GM23248 (cell line): ENCODE measurements around the gene THOC1. TPM values are rescaled to one million over a fixed set of nuclear protein-coding genes. Genes with fewer than 3 reads are reported as not detected.

Experiments
- DNase-seq: peaks from one replicate; pipeline ENCODE4 v3.0.0-alpha.2; 2015
- H2AFZ ChIP-seq: fragments of 200-600 bp; sonication (generic); 2 replicates; pipeline ENCODE4 v1.6.1; 2016; ENCODE audit warnings: antibody characterized with exemption
- H3F3A ChIP-seq: fragments of 200-600 bp; sonication (generic); 2 replicates; pipeline ENCODE4 v1.6.1; 2016; ENCODE audit warnings: mild to moderate bottlenecking, antibody characterized with exemption, mixed run types; ENCODE audit not compliant: insufficient read depth
- H3K27ac ChIP-seq: fragments of 200-600 bp; sonication (generic); 2 replicates; pipeline ENCODE4 v1.5.1; 2016; ENCODE audit warnings: mild to moderate bottlenecking
- H3K27me3 ChIP-seq: fragments of 200-600 bp; sonication (generic); replicated peaks from 2 replicates; pipeline ENCODE4 v1.6.1; 2016; ENCODE audit warnings: mild to moderate bottlenecking; ENCODE audit not compliant: insufficient read depth
- H3K36me3 ChIP-seq: fragments of 200-600 bp; sonication (generic); 2 replicates; pipeline ENCODE4 v1.6.1; 2016; ENCODE audit warnings: low read depth, mild to moderate bottlenecking
- H3K4me1 ChIP-seq: fragments of 200-600 bp; sonication (generic); 2 replicates; pipeline ENCODE4 v1.6.1; 2016; ENCODE audit warnings: mild to moderate bottlenecking; ENCODE audit not compliant: insufficient read depth
- H3K4me2 ChIP-seq: fragments of 200-600 bp; sonication (generic); one replicate; pipeline ENCODE4 v1.6.1; 2016; ENCODE audit warnings: mild to moderate bottlenecking; ENCODE audit not compliant: unreplicated experiment
- H3K4me3 ChIP-seq: fragments of 200-600 bp; sonication (generic); 2 replicates; pipeline ENCODE4 v1.5.1; 2016; ENCODE audit warnings: mild to moderate bottlenecking
- H3K79me2 ChIP-seq: fragments of 200-600 bp; sonication (generic); 2 replicates; pipeline ENCODE4 v1.6.1; 2016; ENCODE audit warnings: mild to moderate bottlenecking; ENCODE audit not compliant: insufficient read depth
- H3K9ac ChIP-seq: fragments of 200-600 bp; sonication (generic); 2 replicates; pipeline ENCODE4 v1.6.1; 2016; ENCODE audit warnings: mild to moderate bottlenecking
- H3K9me2 ChIP-seq: fragments of 200-600 bp; sonication (generic); 2 replicates; pipeline ENCODE4 v1.6.1; 2016; ENCODE audit warnings: mixed run types, mild to moderate bottlenecking, moderate library complexity; ENCODE audit not compliant: insufficient read depth
- H3K9me3 ChIP-seq: fragments of 200-600 bp; sonication (generic); one replicate; pipeline ENCODE4 v1.6.1; 2017; ENCODE audit warnings: low read depth
- H4K20me1 ChIP-seq: fragments of 200-600 bp; sonication (generic); 2 replicates; pipeline ENCODE4 v1.6.0; 2016; ENCODE audit not compliant: insufficient read depth
- EZH2 ChIP-seq: fragments of 200-600 bp; sonication (generic); IDR thresholded peaks from 2 replicates; pipeline ENCODE4 v1.6.1; 2018; ENCODE audit warnings: antibody characterized with exemption, mild to moderate bottlenecking; ENCODE audit not compliant: insufficient read depth, poor library complexity, severe bottlenecking
- EZH2phosphoT487 ChIP-seq: fragments of 200-600 bp; sonication (generic); IDR thresholded peaks from 2 replicates; pipeline ENCODE4 v1.6.1; 2018; ENCODE audit warnings: antibody characterized with exemption, moderate library complexity, mild to moderate bottlenecking, low read depth; ENCODE audit not compliant: insufficient read depth
- WGBS, 2 experiments: methylation state at CpG; one replicate each; pipeline ENCODE4 v1.1.6; 2015 to 2017; ENCODE audit warnings: low lambda C conversion rate in 2 of 2, low coverage in 1 of 2; ENCODE audit errors: missing lambda C conversion rate in 2 of 2; 5-methylcytosine and 5-hydroxymethylcytosine counted together
- in situ Hi-C: fragments of 300-500 bp; cut with MboI; formaldehyde crosslinking; loops from 2 replicates; pipeline ENCODE4 v1.15.0; 2020
- polyA plus RNA-seq: library from polyadenylated mRNA; unstranded; fragments of >200 nt; fragmentation: Nextera tagmentation; extraction: Ambion mirVana; gene quantifications from 2 replicates; pipeline ENCODE4 v1.2.1, GENCODE V29; 2016
- total RNA-seq: library from RNA; depleted of rRNA; stranded (reverse); fragments of >200 nt; shearing (Covaris generic); gene quantifications from 2 replicates; pipeline ENCODE4 v1.2.3, GENCODE V29; 2014

Gene THOC1
- total and polyA plus RNA-seq, 2 experiments from 2014 or later, result 23.2 to 28.3 TPM

- in situ Hi-C loops, result no loop called here
- no peak for DNase-seq
- Histone ChIP-seq H3K27ac (no peak overlapping the region), H3K9me3 (no peaks in the 10 kb centered on the region), H3K79me2 (no peaks in the 10 kb centered on the region), H3F3A (peaks cover 22% of the 10 kb centered on the region; the same call in 1 of the 2 replicates), H3K4me3 (no peak overlapping the region), H2AFZ (no peak overlapping the region), H3K36me3 (peaks cover 50% of the 10 kb centered on the region), H3K9me2 (no peaks in the 10 kb centered on the region), H3K9ac (no peak overlapping the region), H4K20me1 (no peaks in the 10 kb centered on the region), H3K4me2 (no peak overlapping the region), H3K27me3 (no peaks in the 10 kb centered on the region), H3K4me1 (no peaks in the 10 kb centered on the region)
- TF ChIP-seq EZH2 (no peak), EZH2phosphoT487 (no peak)
Measured at GRCh38 chr18:220708-221107, 47.1 kb downstream of the THOC1 start.

DNA sequence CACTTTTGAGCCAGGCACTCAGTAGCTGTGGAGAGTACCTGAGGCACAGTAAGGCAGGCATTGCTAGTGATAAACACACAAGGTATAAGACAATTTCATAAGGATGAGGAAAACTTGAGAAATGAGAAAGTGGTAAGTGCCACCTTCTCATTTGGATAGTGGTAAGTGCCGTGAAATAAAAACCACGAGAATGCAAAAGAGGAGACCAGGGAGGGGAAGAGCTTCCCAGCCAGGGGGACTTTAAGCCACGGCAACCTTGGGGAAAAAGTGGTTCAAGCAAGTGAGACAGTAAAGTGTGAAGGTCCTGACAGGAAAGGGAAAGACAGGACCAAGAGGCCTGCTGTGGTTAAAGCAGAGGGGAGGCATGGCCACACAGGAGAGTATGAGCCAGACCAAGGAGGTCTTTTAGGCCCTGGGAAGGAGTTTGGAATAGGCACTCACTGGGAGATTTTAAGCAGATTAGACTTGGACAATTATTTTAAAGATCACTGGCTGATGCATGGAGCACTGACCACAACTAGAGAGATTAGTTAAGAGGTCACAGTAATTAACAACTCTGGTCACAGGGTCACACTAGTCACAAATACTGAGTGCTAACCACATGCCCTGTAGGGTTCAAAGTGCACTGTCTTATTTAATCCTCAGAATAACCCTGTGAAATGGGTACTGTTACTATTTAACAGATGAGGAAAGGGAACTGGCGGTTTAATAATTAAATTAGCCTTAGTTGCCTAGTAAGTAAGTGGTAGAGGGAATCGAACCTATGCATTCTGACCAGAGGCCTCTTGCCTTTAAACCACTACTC, 50.1 kb downstream of the THOC1 start:
- in situ Hi-C loops, result no loop called here
- Histone ChIP-seq H3K79me2 (no peaks in the 10 kb centered on the region), H3K4me3 (no peak overlapping the region), H3K36me3 (peaks cover 50% of the 10 kb centered on the region), H3K27me3 (no peaks in the 10 kb centered on the region), H3K9me3 (no peaks in the 10 kb centered on the region), H3K27ac (no peak overlapping the region), H3K9me2 (no peaks in the 10 kb centered on the region), H4K20me1 (no peaks in the 10 kb centered on the region), H3K4me2 (no peak overlapping the region), H2AFZ (no peak overlapping the region), H3F3A (peaks cover 29% of the 10 kb centered on the region), H3K9ac (no peak overlapping the region), H3K4me1 (no peaks in the 10 kb centered on the region)
- TF ChIP-seq EZH2phosphoT487, result no peak
- TF ChIP-seq EZH2, result no peak
- no peak for DNase-seq
- 74 to 75% methylated on average over 5 of the region's 5 CpGs for WGBS, 2 experiments

DNA sequence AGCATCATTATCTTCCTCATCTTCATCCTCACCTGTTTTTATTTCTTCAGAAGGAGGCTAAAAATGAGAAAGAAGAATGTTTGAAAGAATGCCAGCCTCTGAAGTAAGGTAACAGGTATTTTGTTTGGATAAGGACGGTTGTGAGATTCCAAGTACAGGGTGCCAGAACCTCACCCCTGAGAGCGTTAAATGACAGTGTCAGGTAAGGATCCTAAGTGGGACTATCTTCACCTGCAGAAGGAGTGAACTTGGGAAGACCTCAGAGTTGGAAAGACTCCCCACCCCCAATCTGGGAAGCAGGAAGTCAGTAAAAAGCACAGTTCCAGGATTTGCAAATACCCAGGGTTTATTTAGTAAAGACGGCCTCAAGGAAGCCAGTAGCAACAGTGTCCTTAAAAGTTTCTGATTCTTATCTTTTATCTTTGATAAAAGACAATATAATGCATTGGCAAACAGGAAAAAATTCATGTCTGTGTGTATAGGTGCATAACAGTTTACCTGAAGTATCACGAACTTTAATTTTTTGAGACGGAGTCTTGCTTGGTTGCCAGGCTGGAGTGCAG, 52.3 kb downstream of the THOC1 start:
- H3K4me2 ChIP-seq, result no peak overlapping the region
- no peak overlapping the region for H3K4me3 ChIP-seq
- no peak overlapping the region for H2AFZ ChIP-seq
- 82 to 83% methylated on average over 5 of the region's 5 CpGs for WGBS, 2 experiments
- in situ Hi-C loops, result no loop called here
- H3K36me3 ChIP-seq, result peaks cover 59% of the 10 kb centered on the region
- TF ChIP-seq EZH2phosphoT487 (no peak), EZH2 (no peak)
- no peaks in the 10 kb centered on the region for H3K9me3 ChIP-seq
- H3F3A ChIP-seq, result peaks cover 22% of the 10 kb centered on the region
- no peaks in the 10 kb centered on the region for H3K79me2 ChIP-seq
- no peak overlapping the region for H3K27ac ChIP-seq
- H3K9me2 ChIP-seq, result no peaks in the 10 kb centered on the region
- H4K20me1 ChIP-seq, result no peaks in the 10 kb centered on the region
- H3K9ac ChIP-seq, result no peak overlapping the region
- H3K27me3 ChIP-seq, result no peaks in the 10 kb centered on the region
- DNase-seq, result no peak
- H3K4me1 ChIP-seq, result no peaks in the 10 kb centered on the region

- H3K36me3 ChIP-seq, result peaks cover 73% of the 10 kb centered on the region
- peaks cover 22% of the 10 kb centered on the region for H3F3A ChIP-seq
- H3K4me3 ChIP-seq, result no peak overlapping the region
- no peak overlapping the region for H3K9ac ChIP-seq
- H3K4me2 ChIP-seq, result no peak overlapping the region
- H3K27me3 ChIP-seq, result no peaks in the 10 kb centered on the region
- in situ Hi-C loops, result no loop called here
- H3K27ac ChIP-seq, result no peak overlapping the region
- 0 out of 2 replicates have a peak, but pooled peaks cover 7% of the 10 kb centered on the region for H3K79me2 ChIP-seq
- no peaks in the 10 kb centered on the region for H4K20me1 ChIP-seq
- 57 to 62% methylated on average over 3 of the region's 3 CpGs for WGBS, 2 experiments
- H2AFZ ChIP-seq, result no peak overlapping the region
- H3K9me3 ChIP-seq, result no peaks in the 10 kb centered on the region
- H3K9me2 ChIP-seq, result no peaks in the 10 kb centered on the region
- TF ChIP-seq EZH2phosphoT487, result no peak
- TF ChIP-seq EZH2, result no peak
- DNase-seq, result no peak
- no peaks in the 10 kb centered on the region for H3K4me1 ChIP-seq
Measured at GRCh38 chr18:213966-214365, 53.9 kb downstream of the THOC1 start.
